ENCODE data around the gene TPPP.

DNA sequence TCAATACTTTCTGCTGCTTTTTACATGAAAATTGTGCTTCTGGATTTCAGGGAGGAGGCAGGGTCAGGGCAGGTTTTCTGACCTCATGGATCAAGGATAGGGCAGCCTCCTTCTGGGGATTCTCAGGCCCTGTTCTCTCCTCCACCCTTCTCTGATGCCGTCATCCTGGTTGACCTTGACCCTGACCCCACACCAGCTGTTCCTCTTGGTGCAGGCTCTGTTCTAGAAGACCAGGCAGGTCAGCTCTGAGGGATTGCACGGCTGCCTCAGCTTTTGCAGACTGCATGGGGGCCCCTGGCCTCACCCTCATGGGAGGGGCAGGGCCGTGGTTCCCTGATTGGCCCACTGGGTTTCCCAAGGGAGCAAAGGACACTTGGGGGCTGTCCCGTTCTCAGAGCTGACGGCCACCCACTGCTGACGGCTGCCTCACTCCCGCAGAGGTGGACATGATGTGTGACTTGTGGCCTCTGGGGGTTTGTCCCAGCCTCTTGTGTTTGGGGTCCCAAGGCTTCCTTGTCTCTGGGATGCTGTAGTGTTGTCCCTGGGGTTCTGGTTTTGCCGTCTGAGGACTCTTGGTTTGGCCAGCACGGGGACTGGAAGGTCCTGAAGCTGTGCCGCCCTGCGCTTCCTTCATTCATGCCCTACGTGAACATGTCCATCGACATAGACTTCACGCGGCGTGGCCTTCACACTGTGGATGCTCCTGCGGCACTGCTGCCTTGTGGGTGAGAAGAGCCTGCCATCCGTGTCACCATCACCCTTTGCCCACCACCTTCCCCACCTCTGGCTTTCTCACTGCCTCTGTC lies 46.6 kb downstream of the TPPP start:
- TF ChIP-seq YY1 (IDR thresholded peaks at IDR 0.05; ENCODE audit: insufficient read depth, insufficient read length) (no peak), ZNF274 (IDR thresholded peaks at IDR 0.05; ENCODE audit: low read depth, low read length) (no peak)
